Left lung (tissue), 10 donors: ENCODE measurements around the gene ALDOA. TPM values are rescaled to one million over a fixed set of nuclear protein-coding genes. Genes with fewer than 3 reads are reported as not detected.
"Not testable (repeated sequence)": the region's sequence is repeated elsewhere in the genome, so short reads cannot be mapped to it uniquely, and the experiment has no call there.

Experiments
- ATAC-seq: fragments of 200-7000 bp; cut with Tn5 transposase; one replicate; pipeline ENCODE4 v1.9.1; 2020; ENCODE audit warnings: moderate library complexity
- DNase-seq, 4 donors: peaks; one replicate each; pipeline ENCODE4 v3.0.0-alpha.2; 2013 to 2020
- H3K27ac ChIP-seq, 2 donors: fragments of 200-600 bp; sonication (generic) in 1 of 2; one replicate each; pipeline versions ENCODE4 v1.5.0 to v1.8.0; 2020 to 2021
- H3K27me3 ChIP-seq, 2 donors: fragments of 200-600 bp; sonication (generic) in 1 of 2; one replicate each; pipeline versions ENCODE4 v1.5.0 to v1.8.0; 2020 to 2021
- H3K36me3 ChIP-seq, 2 donors: fragments of 200-600 bp; sonication (generic) in 1 of 2; one replicate each; pipeline versions ENCODE4 v1.5.0 to v1.8.0; 2020 to 2021
- H3K4me1 ChIP-seq, 2 donors: fragments of 200-600 bp; one replicate each; pipeline ENCODE4 v1.8.0; 2021
- H3K4me3 ChIP-seq, 2 donors: fragments of 200-600 bp; sonication (generic) in 1 of 2; one replicate each; pipeline versions ENCODE4 v1.5.0 to v1.8.0; 2020 to 2021; ENCODE audit warnings: mild to moderate bottlenecking in 1 of 2
- H3K9me3 ChIP-seq, 2 donors: fragments of 200-600 bp; sonication (generic) in 1 of 2; one replicate each; pipeline versions ENCODE4 v1.5.0 to v1.8.0; 2020 to 2021
- CTCF ChIP-seq, 2 donors: fragments of 200-600 bp; sonication (generic) in 1 of 2; IDR thresholded peaks; one replicate each; pipeline versions ENCODE4 v1.5.0 to v1.8.0; 2021; ENCODE audit warnings: antibody characterized with exemption in 2 of 2
- intact Hi-C, 2 donors: fragments of 100-400 bp; cut with DNase I; formaldehyde crosslinking; loops; one replicate each; pipeline versions ENCODE4 v1.11.2 to v1.14.2; 2022
- polyA plus RNA-seq, 6 donors: library from polyadenylated mRNA; unstranded; fragments of 120-200 nt; gene quantifications; one replicate each; pipeline ENCODE4 v1.2.1, GENCODE V29; 2013; ENCODE audit not compliant: insufficient read length in 6 of 6
- total RNA-seq, 2 donors: library from RNA; stranded (reverse); fragmentation: NEBNext Ultra II Directional; extraction: Animal tissue kit (Norgen Biotek cat#: 25700); gene quantifications; one replicate each; pipeline ENCODE4 v1.2.1, GENCODE V29; 2021
- donor health status: DM: no; HTN: yes; CAD: no.
- donor health status: DM: no; HTN: no; CAD: no.

ALDOA gene
- total and polyA plus RNA-seq, 8 donors: 299 to 1,105 (median 379) TPM

- peaks cover 0 to 21% of the 10 kb centered on the region in 2 donors for H3K27me3 ChIP-seq
- no peak for TF ChIP-seq CTCF (IDR thresholded peaks at IDR 0.05)
Observed at GRCh38 chr16:30040221-30040620, 25.3 kb upstream of the ALDOA start.

GRCh38 chr16:30040690-30041089 is 24.9 kb upstream of the ALDOA start:
- H3K27ac ChIP-seq, H3K9me3 ChIP-seq, DNase-seq, H3K4me3 ChIP-seq, H3K4me1 ChIP-seq, H3K36me3 ChIP-seq, ATAC-seq, intact Hi-C loops: not testable (repeated sequence)
- peaks cover 0 to 16% of the 10 kb centered on the region in 2 donors for H3K27me3 ChIP-seq

More at GRCh38 chr16:30040221-30040620, 25.3 kb upstream of the ALDOA start:
- Histone ChIP-seq H3K4me1 (no peaks in the 10 kb centered on the region), H3K9me3 (no peaks in the 10 kb centered on the region), H3K4me3 (no peak overlapping the region), H3K36me3 (no peaks in the 10 kb centered on the region), H3K27ac (no peak overlapping the region)
- no peak for ATAC-seq
- no peak for DNase-seq
- intact Hi-C loops: no loop called here

GRCh38 chr16:30041841-30042240 is 23.7 kb upstream of the ALDOA start:
- ATAC-seq: peak; percentile 31
- Histone ChIP-seq H3K36me3 (no peaks in the 10 kb centered on the region), H3K4me1 (no peaks in the 10 kb centered on the region), H3K9me3 (no peaks in the 10 kb centered on the region), H3K4me3 (no peak overlapping the region), H3K27ac (no peak overlapping the region), H3K27me3 (peaks cover 0 to 18% of the 10 kb centered on the region in 2 donors)
- TF ChIP-seq CTCF (IDR thresholded peaks at IDR 0.05): peak; percentile 19 to 34
- DNase-seq: peak in 1 of 4 donors; percentile 47
- intact Hi-C loops: no loop called here

- H3K4me1 ChIP-seq: no peaks in the 10 kb centered on the region
- no peak overlapping the region for H3K4me3 ChIP-seq
- intact Hi-C loops: no loop called here
- DNase-seq (no peak), ATAC-seq (no peak)
- H3K27me3 ChIP-seq: peaks cover 0 to 14% of the 10 kb centered on the region in 2 donors
- no peaks in the 10 kb centered on the region for H3K9me3 ChIP-seq
- TF ChIP-seq CTCF (IDR thresholded peaks at IDR 0.05): no peak
- H3K27ac ChIP-seq: no peak overlapping the region
- H3K36me3 ChIP-seq: no peaks in the 10 kb centered on the region
Observed at GRCh38 chr16:30046178-30046577, 19.4 kb upstream of the ALDOA start.

GRCh38 chr16:30046588-30046987 is 19.0 kb upstream of the ALDOA start:
- H3K4me1 ChIP-seq: no peaks in the 10 kb centered on the region
- H3K9me3 ChIP-seq: no peaks in the 10 kb centered on the region
- peaks cover 0 to 14% of the 10 kb centered on the region in 2 donors for H3K27me3 ChIP-seq
- no peak for DNase-seq
- intact Hi-C loops: no loop called here
- no peak for ATAC-seq
- no peak overlapping the region for H3K4me3 ChIP-seq
- no peaks in the 10 kb centered on the region for H3K36me3 ChIP-seq
- H3K27ac ChIP-seq: no peak overlapping the region
- TF ChIP-seq CTCF (IDR thresholded peaks at IDR 0.05): no peak

GRCh38 chr16:30049871-30050270 is 15.7 kb upstream of the ALDOA start:
- Histone ChIP-seq H3K9me3 (no peaks in the 10 kb centered on the region), H3K36me3 (no peaks in the 10 kb centered on the region), H3K4me1 (peaks cover 11 to 26% of the 10 kb centered on the region in 2 donors), H3K27me3 (peaks cover 0 to 7% of the 10 kb centered on the region in 2 donors), H3K27ac (no peak overlapping the region), H3K4me3 (no peak overlapping the region)
- ATAC-seq (no peak), DNase-seq (no peak)
- TF ChIP-seq CTCF (IDR thresholded peaks at IDR 0.05): no peak
- intact Hi-C loops: no loop called here
